ENCODE measurements around the gene C14orf132. TPM values are rescaled to one million over a fixed set of nuclear protein-coding genes. Genes with fewer than 3 reads are reported as not detected.
"Not testable (repeated sequence)": the region's sequence is repeated elsewhere in the genome, so short reads cannot be mapped to it uniquely, and the experiment has no call there.

The C14orf132 gene
- total RNA-seq, 2 experiments from 2014 or later, result 1.2 to 1.5 TPM

DNA sequence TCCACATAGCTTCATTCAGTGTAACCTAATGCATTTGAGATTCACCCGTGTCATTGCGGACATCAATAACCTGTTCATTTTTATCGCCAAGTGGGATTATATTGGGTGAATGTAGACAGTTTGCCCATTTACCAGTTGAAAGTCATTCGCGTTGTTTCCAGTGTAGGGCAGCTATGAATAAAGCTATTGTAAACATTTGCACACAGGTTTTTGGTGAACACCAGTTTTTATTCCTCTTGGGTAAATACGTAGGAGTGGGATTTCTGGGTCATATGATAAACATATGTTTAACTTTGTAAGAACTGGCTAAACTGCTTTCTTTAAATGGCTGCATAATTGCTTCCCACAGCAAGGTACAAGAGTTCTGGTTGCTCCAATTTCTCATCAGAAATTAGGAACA is 33.6 kb downstream of the C14orf132 start:
- CTCF ChIA-PET, result no interaction called here
- POLR2A ChIA-PET, result no interaction called here
- H3K4me3 Mint-ChIP-seq, result no peak overlapping the region
- H3K27me3 Mint-ChIP-seq, result peaks cover 15% of the 10 kb centered on the region
- no peaks in the 10 kb centered on the region for H3K36me3 Mint-ChIP-seq (ENCODE audit: low read depth)
- DNase-seq, result no peak
- no peaks in the 10 kb centered on the region for H3K4me1 Mint-ChIP-seq
- peaks cover 4% of the 10 kb centered on the region for H3K9me3 Mint-ChIP-seq
- no peak overlapping the region for H3K27ac Mint-ChIP-seq

DNA sequence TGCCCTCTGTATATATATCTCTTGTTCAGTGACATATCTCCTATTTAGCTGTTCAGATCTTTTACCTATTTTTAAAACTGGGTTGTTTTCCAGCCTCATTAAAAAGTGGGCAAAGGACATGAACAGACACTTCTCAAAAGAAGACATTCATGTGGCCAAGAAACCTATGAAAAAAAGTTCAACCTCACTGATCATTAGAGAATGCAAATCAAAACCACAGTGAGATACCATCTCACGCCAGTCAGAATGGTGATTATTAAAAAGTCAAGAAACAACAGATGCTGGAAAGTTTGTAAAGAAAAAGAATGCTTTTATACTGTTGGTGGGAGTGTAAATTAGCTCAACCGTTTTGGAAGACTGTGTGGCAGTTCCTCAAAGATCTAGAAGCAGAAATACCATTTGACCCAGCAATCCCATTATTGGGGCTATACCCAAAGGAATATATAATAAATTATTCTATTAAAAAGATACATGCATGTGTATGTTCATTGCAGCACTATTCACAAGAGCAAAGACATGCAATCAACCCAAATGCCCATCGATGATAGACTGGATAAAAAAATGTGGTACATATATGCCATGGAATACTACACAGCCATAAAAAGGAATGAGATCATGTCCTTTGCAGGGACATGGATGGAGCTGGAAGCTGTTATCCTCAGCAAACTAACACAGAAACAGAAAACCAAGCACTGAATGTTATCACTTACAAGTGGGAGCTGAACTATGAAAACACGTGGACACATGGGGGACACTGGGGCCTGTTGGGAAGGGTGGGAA is 34.3 kb downstream of the C14orf132 start:
- DNase-seq; H3K27ac Mint-ChIP-seq; CTCF ChIA-PET; H3K36me3 Mint-ChIP-seq (ENCODE audit: low read depth); H3K4me3 Mint-ChIP-seq; H3K4me1 Mint-ChIP-seq; H3K9me3 Mint-ChIP-seq; POLR2A ChIA-PET: not testable (repeated sequence)
- peaks cover 15% of the 10 kb centered on the region for H3K27me3 Mint-ChIP-seq

DNA sequence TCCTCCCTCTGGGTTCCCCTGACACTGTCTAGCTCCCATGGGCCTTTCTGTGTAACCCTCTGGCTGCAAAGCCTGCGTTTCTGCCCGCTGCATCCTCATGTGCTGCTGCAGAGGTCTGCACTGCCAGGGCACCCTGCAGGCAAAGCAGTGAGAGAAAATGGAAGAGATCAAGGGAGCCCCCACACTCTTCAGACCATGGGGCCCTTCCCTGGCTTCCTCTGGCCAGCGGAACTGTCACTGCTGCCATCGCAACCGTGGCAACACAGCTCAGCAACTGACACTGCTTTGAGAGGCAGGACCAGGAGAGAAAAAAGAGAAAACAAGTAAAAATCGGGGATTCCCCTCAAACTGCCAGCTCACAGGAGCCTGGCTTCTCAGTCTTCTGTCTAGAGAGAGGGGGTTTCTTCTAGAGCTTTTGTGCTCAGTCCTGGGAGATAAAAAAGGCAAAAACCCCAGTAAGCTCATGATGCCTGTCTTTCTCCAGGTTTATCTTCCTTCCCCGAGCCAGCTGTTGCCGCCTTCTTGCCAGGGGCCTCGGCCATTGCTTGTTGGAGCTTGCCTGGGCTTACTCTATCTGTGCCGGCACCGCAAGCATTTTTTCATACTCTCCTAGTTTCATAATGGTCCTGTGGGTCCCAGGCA is 38.9 kb downstream of the C14orf132 start:
- peaks cover 6% of the 10 kb centered on the region for H3K9me3 Mint-ChIP-seq
- ChIA-PET CTCF (no interaction called here), POLR2A (no interaction called here)
- no peak overlapping the region for H3K27ac Mint-ChIP-seq
- peaks cover 15% of the 10 kb centered on the region for H3K27me3 Mint-ChIP-seq
- DNase-seq, result no peak
- no peak overlapping the region for H3K4me3 Mint-ChIP-seq
- H3K4me1 Mint-ChIP-seq, result no peaks in the 10 kb centered on the region
- no peaks in the 10 kb centered on the region for H3K36me3 Mint-ChIP-seq (ENCODE audit: low read depth)

DNA sequence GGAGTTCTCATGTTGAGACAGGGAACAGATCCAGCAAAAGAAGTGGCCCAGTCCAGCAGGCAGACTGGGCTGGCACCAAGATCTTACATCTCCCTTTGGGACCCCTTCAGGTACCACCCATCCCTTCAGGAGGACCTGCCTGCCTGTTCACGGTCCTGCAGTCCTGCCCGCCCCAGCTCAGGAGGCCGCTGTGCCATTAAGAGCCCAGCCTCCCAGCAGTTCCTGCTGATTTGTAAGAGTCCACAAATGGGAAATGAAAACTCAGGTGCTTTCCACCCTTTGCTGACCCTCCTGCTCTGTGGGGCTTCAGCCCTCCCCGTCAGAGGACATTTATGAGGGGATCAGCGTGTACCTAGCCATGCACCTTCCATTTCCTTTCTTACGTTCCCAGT is 39.5 kb downstream of the C14orf132 start:
- H3K9me3 Mint-ChIP-seq, result peaks cover 6% of the 10 kb centered on the region
- ChIA-PET POLR2A (no interaction called here), CTCF (no interaction called here)
- peaks cover 14% of the 10 kb centered on the region for H3K27me3 Mint-ChIP-seq
- H3K4me1 Mint-ChIP-seq, result no peaks in the 10 kb centered on the region
- H3K4me3 Mint-ChIP-seq, result no peak overlapping the region
- H3K27ac Mint-ChIP-seq, result no peak overlapping the region
- no peak for DNase-seq
- H3K36me3 Mint-ChIP-seq (ENCODE audit: low read depth), result no peaks in the 10 kb centered on the region

DNA sequence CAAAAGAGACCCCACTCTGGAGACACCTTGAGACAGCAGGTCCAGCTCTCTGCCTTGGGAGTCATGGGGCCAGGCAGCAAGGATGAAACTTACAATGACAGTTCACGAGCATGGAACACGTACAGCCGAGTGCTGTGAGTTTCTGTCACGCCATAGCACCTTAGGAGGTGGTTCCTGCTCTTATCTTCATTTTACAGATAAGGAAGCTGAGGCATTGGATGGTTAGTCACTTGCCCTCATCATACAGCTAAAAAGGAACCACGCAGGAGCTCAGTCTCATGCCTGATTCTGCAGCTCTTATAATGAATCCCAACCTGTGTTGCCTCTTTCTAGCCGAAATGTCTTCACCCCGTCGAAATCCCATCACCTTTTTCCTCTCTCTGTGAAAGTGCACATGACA is 39.9 kb downstream of the C14orf132 start:
- CTCF ChIA-PET, result no interaction called here
- no peak overlapping the region for H3K4me3 Mint-ChIP-seq
- peaks cover 2% of the 10 kb centered on the region for H3K9me3 Mint-ChIP-seq
- DNase-seq, result no peak
- no peaks in the 10 kb centered on the region for H3K36me3 Mint-ChIP-seq (ENCODE audit: low read depth)
- no peak overlapping the region for H3K27ac Mint-ChIP-seq
- POLR2A ChIA-PET, result no interaction called here
- peaks cover 10% of the 10 kb centered on the region for H3K27me3 Mint-ChIP-seq
- no peaks in the 10 kb centered on the region for H3K4me1 Mint-ChIP-seq

DNA sequence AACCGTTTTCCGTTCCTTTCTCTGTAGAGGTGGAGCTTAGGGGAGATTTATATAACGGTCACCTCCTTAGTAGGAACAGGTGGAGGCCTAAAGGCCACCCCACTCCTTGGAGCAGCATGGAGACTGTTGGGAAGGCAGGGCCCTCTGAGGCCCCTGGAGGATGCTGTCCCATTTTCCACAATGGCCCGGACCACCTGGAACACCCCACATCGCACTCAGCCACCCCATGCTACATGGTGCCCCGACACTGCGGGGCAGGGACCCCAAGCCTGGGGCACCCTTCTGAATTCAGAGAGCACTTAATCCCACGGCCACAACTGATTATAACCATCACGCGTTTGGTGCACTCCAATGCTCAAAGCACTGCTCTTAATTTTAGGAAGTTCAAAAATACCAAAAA is 41.4 kb downstream of the C14orf132 start:
- CTCF ChIA-PET, result no interaction called here
- no peak for DNase-seq
- Mint-ChIP-seq H3K36me3 (ENCODE audit: low read depth) (no peaks in the 10 kb centered on the region), H3K27me3 (peaks cover 2% of the 10 kb centered on the region), H3K4me1 (no peaks in the 10 kb centered on the region), H3K4me3 (no peak overlapping the region), H3K9me3 (peaks cover 2% of the 10 kb centered on the region), H3K27ac (no peak overlapping the region)
- POLR2A ChIA-PET, result no interaction called here

DNA sequence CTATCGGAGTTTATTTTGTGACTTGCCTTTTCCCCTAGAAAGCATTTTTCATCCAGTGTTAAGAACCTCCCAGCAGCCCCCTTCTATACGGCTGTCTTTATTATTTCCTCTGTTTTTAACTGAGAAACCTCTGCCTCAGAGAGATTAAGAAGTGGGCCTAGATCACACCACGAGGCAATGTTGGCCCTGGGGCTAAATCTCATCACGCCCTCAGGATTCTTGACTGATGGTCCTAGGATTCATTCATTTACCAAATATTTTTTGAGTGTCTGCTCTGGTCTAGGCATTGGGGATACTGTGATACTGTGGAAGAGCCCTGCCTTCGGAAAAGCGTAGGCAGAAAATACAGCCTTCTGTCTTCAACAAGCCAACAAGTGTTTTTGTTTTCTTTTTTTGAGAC is 42.1 kb downstream of the C14orf132 start:
- ChIA-PET POLR2A (no interaction called here), CTCF (no interaction called here)
- Mint-ChIP-seq H3K27me3 (no peaks in the 10 kb centered on the region), H3K27ac (no peak overlapping the region), H3K4me1 (no peaks in the 10 kb centered on the region), H3K4me3 (no peak overlapping the region), H3K36me3 (ENCODE audit: low read depth) (no peaks in the 10 kb centered on the region), H3K9me3 (peaks cover 2% of the 10 kb centered on the region)
- no peak for DNase-seq

DNA sequence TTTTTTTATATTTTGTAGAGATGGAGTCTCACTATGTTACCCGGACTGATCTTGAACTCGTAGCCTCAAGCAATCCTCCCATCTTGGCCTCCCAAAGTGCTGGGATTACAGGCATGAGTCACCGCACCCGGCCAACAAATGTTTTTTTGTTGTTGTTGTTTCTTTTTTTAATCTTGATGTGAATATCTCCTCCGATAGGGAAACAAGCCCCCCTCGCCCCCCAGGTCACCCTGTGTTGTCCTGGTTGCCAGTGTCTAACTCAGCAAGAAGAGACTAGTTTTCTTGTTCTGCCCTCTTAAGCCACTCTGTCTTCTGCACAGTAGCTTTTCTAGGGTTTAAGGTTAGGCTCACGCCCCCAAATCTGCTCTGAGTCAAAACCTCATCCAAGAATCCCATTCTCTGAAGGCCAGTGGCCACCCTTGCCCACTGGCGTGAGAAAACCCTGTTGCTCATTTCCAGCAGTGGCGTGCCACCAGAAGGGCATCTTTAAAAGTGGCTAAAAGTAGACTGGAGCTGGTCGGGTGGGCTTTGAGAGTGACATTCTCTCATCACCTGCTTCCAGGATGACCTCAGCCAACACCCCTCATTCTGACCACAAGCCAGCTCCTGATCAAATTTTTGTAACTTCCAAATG is 42.7 kb downstream of the C14orf132 start:
- DNase-seq, result no peak
- Mint-ChIP-seq H3K27me3 (no peaks in the 10 kb centered on the region), H3K27ac (no peak overlapping the region), H3K4me1 (no peaks in the 10 kb centered on the region), H3K36me3 (ENCODE audit: low read depth) (no peaks in the 10 kb centered on the region), H3K4me3 (no peak overlapping the region), H3K9me3 (peaks cover 2% of the 10 kb centered on the region)
- POLR2A ChIA-PET, result no interaction called here
- CTCF ChIA-PET, result no interaction called here

DNA sequence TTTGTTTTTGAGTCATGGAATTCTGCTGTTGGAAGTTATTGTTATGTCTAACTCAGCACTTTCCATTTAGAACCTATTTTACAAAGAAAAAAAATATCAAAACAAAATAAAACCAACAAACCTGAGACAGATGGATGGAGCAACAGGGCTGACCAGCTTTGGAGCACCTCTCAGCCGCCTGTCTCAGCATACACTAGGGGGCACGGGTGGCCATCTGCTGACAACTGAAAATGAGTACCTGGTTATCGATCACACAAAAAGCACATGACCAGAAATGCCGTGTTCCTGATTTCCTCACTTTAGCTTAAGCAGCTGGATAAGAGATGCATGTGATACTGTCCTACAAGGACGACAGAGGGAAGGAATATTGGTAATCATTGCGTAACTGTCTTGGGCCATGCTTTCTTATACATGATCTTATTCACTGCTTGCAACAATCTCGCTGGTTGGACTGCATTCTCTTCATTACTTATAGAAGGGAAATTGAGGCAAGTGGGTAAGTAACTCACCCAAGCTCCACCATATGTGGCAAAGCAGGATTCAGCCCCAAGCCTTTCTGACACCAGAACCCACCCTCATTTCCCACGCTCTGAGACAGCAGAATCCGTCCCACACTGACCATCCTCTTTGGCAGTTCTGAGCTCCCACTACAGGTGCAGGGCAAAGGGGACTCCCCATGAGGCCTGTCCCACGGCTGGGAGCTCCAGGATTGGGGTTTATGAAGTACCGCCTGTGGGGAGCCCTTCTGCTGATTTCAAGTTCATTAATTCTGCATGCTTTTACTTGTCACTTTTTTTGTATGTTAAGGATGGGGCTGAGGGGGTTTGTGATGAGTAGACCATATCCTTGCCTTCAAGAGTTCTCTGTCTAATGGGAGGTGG is 43.5 kb downstream of the C14orf132 start:
- CTCF ChIA-PET, result no interaction called here

DNA sequence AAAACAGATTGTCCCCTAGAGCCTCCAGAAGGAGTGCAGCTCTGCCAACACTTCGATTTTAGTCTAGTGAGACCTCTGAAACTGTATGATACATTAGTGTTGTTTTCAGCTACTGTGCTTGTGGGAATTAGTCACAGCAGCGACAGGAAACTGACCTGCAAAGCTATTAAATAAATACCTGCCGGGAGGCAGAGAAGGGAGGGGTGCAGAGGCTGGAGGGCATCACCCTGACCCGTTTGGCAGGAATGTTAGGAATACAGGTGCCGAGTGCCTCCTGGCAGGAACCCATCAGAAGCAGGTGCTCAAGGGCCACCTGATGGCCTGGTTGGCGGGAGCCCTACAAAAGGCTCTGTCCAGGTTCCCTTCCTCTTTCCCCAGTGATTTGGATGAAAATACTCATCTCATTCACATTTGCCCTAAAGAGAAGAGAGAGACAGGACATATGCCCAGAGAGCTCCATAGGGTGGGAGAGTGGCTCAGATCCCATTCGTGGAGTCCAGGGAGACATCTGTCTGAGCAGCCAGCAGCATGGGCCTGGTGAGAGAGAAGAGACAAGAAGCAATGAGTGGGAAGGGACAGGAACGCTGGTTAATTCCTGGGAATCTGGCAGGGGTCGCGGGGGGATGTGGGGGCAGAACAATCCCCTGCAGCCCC is 44.6 kb downstream of the C14orf132 start:
- CTCF ChIA-PET, result no interaction called here
- no peaks in the 10 kb centered on the region for H3K36me3 Mint-ChIP-seq (ENCODE audit: low read depth)

More for the DNA sequence above, 43.5 kb downstream of the C14orf132 start:
- POLR2A ChIA-PET, result no interaction called here
- Mint-ChIP-seq H3K27ac (no peak overlapping the region), H3K4me1 (no peaks in the 10 kb centered on the region), H3K36me3 (ENCODE audit: low read depth) (no peaks in the 10 kb centered on the region), H3K27me3 (no peaks in the 10 kb centered on the region), H3K9me3 (peaks cover 2% of the 10 kb centered on the region), H3K4me3 (no peak overlapping the region)
- DNase-seq, result no peak

DNA sequence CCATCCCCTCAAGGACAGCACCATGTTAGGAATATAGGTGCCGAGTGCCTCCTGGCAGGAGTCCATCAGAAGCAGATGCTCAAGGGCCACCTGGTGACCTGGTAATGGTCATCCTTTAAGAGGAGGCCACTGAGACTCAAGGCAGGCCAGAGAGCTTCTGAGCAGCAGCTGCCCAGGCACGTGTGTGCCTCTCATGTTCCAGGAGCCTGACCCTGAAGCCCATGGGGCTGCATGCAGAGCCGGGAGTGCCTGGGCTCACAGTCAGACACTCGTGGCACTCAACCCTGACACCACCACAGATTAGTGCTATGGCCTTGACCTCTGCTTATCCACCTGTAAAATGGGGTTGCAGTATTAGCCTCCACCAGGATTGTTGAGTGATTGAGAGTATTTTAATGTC is 45.6 kb downstream of the C14orf132 start:
- no peak overlapping the region for H3K27ac Mint-ChIP-seq
- no peak for DNase-seq
- H3K36me3 Mint-ChIP-seq (ENCODE audit: low read depth), result no peaks in the 10 kb centered on the region
- no peaks in the 10 kb centered on the region for H3K27me3 Mint-ChIP-seq
- no peaks in the 10 kb centered on the region for H3K4me1 Mint-ChIP-seq
- H3K4me3 Mint-ChIP-seq, result no peak overlapping the region
- ChIA-PET CTCF (no interaction called here), POLR2A (no interaction called here)
- peaks cover 2% of the 10 kb centered on the region for H3K9me3 Mint-ChIP-seq

More for the DNA sequence above, 44.6 kb downstream of the C14orf132 start:
- Mint-ChIP-seq H3K27me3 (no peaks in the 10 kb centered on the region), H3K4me3 (no peak overlapping the region), H3K27ac (no peak overlapping the region), H3K9me3 (peaks cover 2% of the 10 kb centered on the region), H3K4me1 (no peaks in the 10 kb centered on the region)
- POLR2A ChIA-PET, result no interaction called here
- DNase-seq, result no peak

DNA sequence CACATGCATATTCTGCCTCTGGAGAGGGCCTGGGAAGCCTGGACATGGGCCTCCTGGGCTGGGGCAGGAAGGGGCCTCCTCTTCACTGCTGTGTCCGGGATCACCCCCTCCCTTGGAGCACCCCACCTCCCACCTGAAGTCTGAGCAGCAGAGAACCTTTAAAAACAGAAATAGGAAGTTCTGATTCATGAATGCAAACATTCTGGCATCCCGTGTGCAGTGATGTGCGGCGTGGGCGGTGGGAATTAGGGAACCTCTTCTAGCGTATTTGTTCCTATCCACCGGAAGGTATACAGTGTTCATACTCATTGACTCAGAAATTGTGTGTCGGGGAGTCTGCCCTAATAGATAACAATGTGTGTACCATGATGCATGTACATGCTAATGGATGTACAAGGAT is 46.2 kb downstream of the C14orf132 start:
- H3K27me3 Mint-ChIP-seq, result no peaks in the 10 kb centered on the region
- no peak for DNase-seq
- H3K36me3 Mint-ChIP-seq (ENCODE audit: low read depth), result no peaks in the 10 kb centered on the region
- H3K4me3 Mint-ChIP-seq, result no peak overlapping the region
- no peaks in the 10 kb centered on the region for H3K4me1 Mint-ChIP-seq
- H3K9me3 Mint-ChIP-seq, result peaks cover 2% of the 10 kb centered on the region
- ChIA-PET POLR2A (no interaction called here), CTCF (no interaction called here)
- H3K27ac Mint-ChIP-seq, result no peak overlapping the region

DNA sequence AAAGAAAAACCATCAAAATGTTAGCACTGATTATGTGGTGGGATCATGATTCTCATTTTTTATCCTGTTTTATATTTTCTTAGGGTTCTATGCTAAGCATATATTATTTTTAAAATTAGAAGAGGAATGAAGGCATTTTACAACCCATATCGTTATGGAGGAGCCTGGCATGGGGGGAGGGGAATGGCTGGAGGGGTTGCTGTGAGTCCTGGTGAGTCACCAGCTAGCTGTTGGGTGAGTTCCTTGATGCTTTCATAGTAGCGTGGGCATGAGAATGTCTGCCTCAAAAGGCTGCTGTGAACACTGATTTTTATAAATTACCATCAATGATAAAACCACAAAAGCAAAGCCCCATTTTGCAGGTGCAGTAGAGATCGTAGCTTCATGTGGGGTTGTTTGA is 46.9 kb downstream of the C14orf132 start:
- CTCF ChIA-PET, result no interaction called here
- H3K4me3 Mint-ChIP-seq, result no peak overlapping the region
- H3K27me3 Mint-ChIP-seq, result no peaks in the 10 kb centered on the region
- no peak overlapping the region for H3K27ac Mint-ChIP-seq
- no peaks in the 10 kb centered on the region for H3K4me1 Mint-ChIP-seq
- H3K9me3 Mint-ChIP-seq, result no peaks in the 10 kb centered on the region
- no peak for DNase-seq
- H3K36me3 Mint-ChIP-seq (ENCODE audit: low read depth), result no peaks in the 10 kb centered on the region
- POLR2A ChIA-PET, result no interaction called here

All from activated CD4-positive, alpha-beta T cell treated with anti-CD3 and anti-CD28 coated beads, Interleukin-2, amount 10 ng/mL, durations not matched to agents 7 days and 5 days (primary cell).